ENCODE data around the gene MAPK9. TPM values are rescaled to one million over a fixed set of nuclear protein-coding genes. Genes with fewer than 3 reads are reported as not detected.

MAPK9 gene
- total RNA-seq, 1 experiment from 2014 or later = 43.4 TPM

DNA sequence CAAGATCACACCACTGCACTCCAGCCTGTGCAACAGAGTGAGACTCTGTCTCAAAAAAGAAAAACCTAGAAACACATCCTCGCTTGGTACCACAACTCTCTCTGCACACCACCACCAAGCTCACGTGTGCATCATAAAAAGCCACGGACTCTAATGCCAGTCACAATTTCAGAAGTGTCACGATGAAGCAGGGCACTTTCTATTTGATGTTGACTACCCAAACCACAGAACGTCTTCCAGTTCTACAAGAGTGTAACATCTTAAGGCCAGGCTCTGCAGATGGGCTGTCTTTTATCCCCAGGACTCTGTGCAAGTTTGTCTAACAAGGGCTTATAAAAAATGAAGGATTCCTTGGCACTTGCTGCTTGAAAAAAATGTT, 38.4 kb upstream of the MAPK9 start:
- CTCF ChIA-PET = interaction anchor here (0.8 to 2.7 kb wide), 4 partner anchors 15 to 129 kb away, joined by 3 to 7 read pairs (median 3); no protein-coding TSS in a partner anchor
- Histone ChIP-seq H4K20me1 (ENCODE audit: insufficient read depth) (no peaks in the 10 kb centered on the region), H3K27ac (ENCODE audit: low read depth, low read length) (peak overlapping the region; percentile 52; the same call in 1 of the 2 replicates), H3K4me3 (replicated peaks in 1 of 2; ENCODE audit: low read depth in 1 of 2, low read length in 2 of 2) (no peak overlapping the region), H3K4me2 (ENCODE audit: low read length) (peak overlapping the region; percentile 51), H3K79me2 (ENCODE audit: insufficient read depth, low read length) (no peaks in the 10 kb centered on the region), H3K36me3 (ENCODE audit: control insufficient read depth in 1 of 2, insufficient read depth in 2 of 2, low read length in 2 of 2) (no peaks in the 10 kb centered on the region; a peak in 1 of 4 replicates), H3K9me3 (ENCODE audit: control insufficient read depth in 1 of 2, insufficient read depth in 1 of 2, low read depth in 1 of 2, low read length in 2 of 2) (no peaks in the 10 kb centered on the region), H2AFZ (ENCODE audit: low read depth, low read length, poor library complexity, severe bottlenecking) (no peak overlapping the region), H3K27me3 (ENCODE audit: insufficient read depth, low read length) (no peaks in the 10 kb centered on the region), H3K4me1 (ENCODE audit: control insufficient read depth in 1 of 2, insufficient read depth in 2 of 2, low read length in 2 of 2) (peaks cover 45 to 58% of the 10 kb centered on the region in 2 experiments), H3K9me2 (ENCODE audit: insufficient read depth) (no peaks in the 10 kb centered on the region), H3K9ac (ENCODE audit: low read length) (no peak overlapping the region)
- RAD21 ChIA-PET (ENCODE audit: low non-redundant PET in 1 of 2, low total read pairs in 2 of 2, uncharacterized antibody in 2 of 2, unreplicated experiment in 2 of 2) = no interaction called here
- ATAC-seq = no peak
- intact Hi-C loops (cut with micrococcal nuclease) = loop anchor here (5.0 kb wide), 1 partner anchor 128 kb away; no protein-coding TSS in a partner anchor
- no TSS peak for BruUV-seq (replicated peaks)
- DNase-seq (ENCODE audit: low read depth, low spot score) = no peak
- POLR2A ChIA-PET = interaction anchor here (0.7 kb wide), 1 partner anchor 431 kb away, joined by 4 read pairs; no protein-coding TSS in a partner anchor
- no peak for TF ChIP-seq POLR2A (IDR thresholded peaks at IDR 0.05; ENCODE audit: borderline replicate concordance, extremely low read depth, insufficient read depth, insufficient read length)
- TF ChIP-seq CEBPB (IDR thresholded peaks at IDR 0.05; ENCODE audit: low read depth) = no peak
- TF ChIP-seq, protein P1, sequence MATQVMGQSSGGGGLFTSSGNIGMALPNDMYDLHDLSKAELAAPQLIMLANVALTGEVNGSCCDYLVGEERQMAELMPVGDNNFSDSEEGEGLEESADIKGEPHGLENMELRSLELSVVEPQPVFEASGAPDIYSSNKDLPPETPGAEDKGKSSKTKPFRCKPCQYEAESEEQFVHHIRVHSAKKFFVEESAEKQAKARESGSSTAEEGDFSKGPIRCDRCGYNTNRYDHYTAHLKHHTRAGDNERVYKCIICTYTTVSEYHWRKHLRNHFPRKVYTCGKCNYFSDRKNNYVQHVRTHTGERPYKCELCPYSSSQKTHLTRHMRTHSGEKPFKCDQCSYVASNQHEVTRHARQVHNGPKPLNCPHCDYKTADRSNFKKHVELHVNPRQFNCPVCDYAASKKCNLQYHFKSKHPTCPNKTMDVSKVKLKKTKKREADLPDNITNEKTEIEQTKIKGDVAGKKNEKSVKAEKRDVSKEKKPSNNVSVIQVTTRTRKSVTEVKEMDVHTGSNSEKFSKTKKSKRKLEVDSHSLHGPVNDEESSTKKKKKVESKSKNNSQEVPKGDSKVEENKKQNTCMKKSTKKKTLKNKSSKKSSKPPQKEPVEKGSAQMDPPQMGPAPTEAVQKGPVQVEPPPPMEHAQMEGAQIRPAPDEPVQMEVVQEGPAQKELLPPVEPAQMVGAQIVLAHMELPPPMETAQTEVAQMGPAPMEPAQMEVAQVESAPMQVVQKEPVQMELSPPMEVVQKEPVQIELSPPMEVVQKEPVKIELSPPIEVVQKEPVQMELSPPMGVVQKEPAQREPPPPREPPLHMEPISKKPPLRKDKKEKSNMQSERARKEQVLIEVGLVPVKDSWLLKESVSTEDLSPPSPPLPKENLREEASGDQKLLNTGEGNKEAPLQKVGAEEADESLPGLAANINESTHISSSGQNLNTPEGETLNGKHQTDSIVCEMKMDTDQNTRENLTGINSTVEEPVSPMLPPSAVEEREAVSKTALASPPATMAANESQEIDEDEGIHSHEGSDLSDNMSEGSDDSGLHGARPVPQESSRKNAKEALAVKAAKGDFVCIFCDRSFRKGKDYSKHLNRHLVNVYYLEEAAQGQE (IDR thresholded peaks at IDR 0.05; ENCODE audit: low read depth) = no peak
- no peak for TF ChIP-seq SIN3A (IDR thresholded peaks at IDR 0.05; ENCODE audit: low read depth)
- TF ChIP-seq ZFX (IDR thresholded peaks at IDR 0.05) = no peak
- TF ChIP-seq RAD21 (IDR thresholded peaks at IDR 0.05; ENCODE audit: low read depth) = no peak

All from HCT116 (cell line).